GM18868 (cell line): ENCODE measurements around the gene FHOD3.
A peak's percentile ranks its signal among the peaks of the same experiment; 100 is the strongest.

Experiments used
- ATAC-seq: cut with Tn5 transposase; IDR thresholded peaks from one replicate; pipeline ENCODE4 v1.9.1; 2021; ENCODE audit warnings: mild to moderate bottlenecking, moderate library complexity; ENCODE audit not compliant: unreplicated experiment

The FHOD3 gene

GRCh38 chr18:36403896-36404820 lies 106.6 kb downstream of the FHOD3 start:
- no peak for ATAC-seq

GRCh38 chr18:36405611-36406010 lies 108.1 kb downstream of the FHOD3 start:
- ATAC-seq = no peak

GRCh38 chr18:36406805-36407204 lies 109.3 kb downstream of the FHOD3 start:
- ATAC-seq = no peak

GRCh38 chr18:36408606-36409005 lies 111.1 kb downstream of the FHOD3 start:
- no peak for ATAC-seq

GRCh38 chr18:36409779-36410178 lies 112.3 kb downstream of the FHOD3 start:
- no peak for ATAC-seq

- ATAC-seq = no peak
These were observed 112.8 kb downstream of the FHOD3 start for GRCh38 chr18:36410346-36410745.

GRCh38 chr18:36411745-36412168 lies 114.2 kb downstream of the FHOD3 start:
- ATAC-seq = no peak

GRCh38 chr18:36412778-36413177 lies 115.3 kb downstream of the FHOD3 start:
- ATAC-seq = no peak

- no peak for ATAC-seq
These were observed 117.7 kb downstream of the FHOD3 start for GRCh38 chr18:36415171-36415570.

GRCh38 chr18:36415625-36416024 lies 118.1 kb downstream of the FHOD3 start:
- ATAC-seq = no peak

GRCh38 chr18:36419188-36419899 lies 121.8 kb downstream of the FHOD3 start:
- ATAC-seq = no peak

GRCh38 chr18:36419900-36420531 lies 122.5 kb downstream of the FHOD3 start:
- ATAC-seq = peak; percentile 88

- ATAC-seq = no peak
These were observed 123.3 kb downstream of the FHOD3 start for GRCh38 chr18:36420826-36421225.

- ATAC-seq = no peak
These were observed 127.2 kb downstream of the FHOD3 start for GRCh38 chr18:36424741-36425142.

- no peak for ATAC-seq
These were observed 129.9 kb downstream of the FHOD3 start for GRCh38 chr18:36427369-36427768.

- no peak for ATAC-seq
These were observed 130.3 kb downstream of the FHOD3 start for GRCh38 chr18:36427831-36428230.

GRCh38 chr18:36428431-36429029 lies 131.0 kb downstream of the FHOD3 start:
- no peak for ATAC-seq

- no peak for ATAC-seq
These were observed 135.5 kb downstream of the FHOD3 start for GRCh38 chr18:36432880-36433555.

- no peak for ATAC-seq
These were observed 138.9 kb downstream of the FHOD3 start for GRCh38 chr18:36436387-36436786.

GRCh38 chr18:36440614-36441013 lies 143.1 kb downstream of the FHOD3 start:
- no peak for ATAC-seq
